HG03039 (cell line): ENCODE results near the gene XAGE2.

ENCODE experiments used
- ATAC-seq: cut with Tn5 transposase; IDR thresholded peaks from one replicate; pipeline ENCODE4 v1.9.1; 2021; ENCODE audit warnings: mild to moderate bottlenecking, moderate library complexity; ENCODE audit not compliant: unreplicated experiment

Gene XAGE2

DNA sequence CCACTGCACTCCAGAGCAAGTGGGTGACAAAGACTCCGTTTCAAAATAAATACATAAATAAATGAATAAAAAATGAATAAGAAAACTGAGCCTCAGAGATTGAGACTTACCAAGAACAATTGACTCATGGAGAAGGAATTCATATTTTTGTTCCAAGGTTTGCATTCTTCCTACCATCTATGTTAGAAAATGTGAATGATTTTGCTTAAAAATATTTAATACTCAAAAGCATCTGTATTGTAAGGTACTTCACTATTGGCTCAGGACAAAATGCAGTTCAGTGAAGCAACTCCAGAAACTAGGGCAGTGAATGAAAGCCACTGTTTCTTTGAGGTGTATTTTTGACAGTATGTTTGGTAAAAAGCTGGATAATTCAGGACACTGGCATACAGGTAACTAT is 54.1 kb downstream of the XAGE2 start:
- no peak for ATAC-seq

DNA sequence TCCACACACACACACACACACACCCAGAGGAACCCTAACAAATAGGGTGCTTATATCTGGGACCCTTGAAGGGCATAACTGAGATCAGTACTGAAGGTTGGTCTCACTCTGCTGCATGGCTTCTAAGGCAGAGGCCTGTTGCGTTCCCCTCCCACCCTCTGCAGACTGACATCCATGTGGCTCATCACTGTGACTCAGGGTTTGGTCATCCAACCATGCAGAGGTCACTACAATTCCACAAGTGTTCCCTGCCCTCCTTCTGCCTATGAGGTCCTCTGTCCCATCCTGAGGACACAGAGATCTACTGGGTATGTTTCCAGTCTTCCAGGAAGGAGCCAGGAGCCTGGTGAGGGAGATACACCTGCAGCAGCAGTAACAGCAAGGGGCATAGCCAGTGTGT is 55.8 kb downstream of the XAGE2 start:
- no peak for ATAC-seq
